GM21528 (cell line): ENCODE measurements around the gene GPRC5B.

Experiments used
- ATAC-seq: cut with Tn5 transposase; IDR thresholded peaks from one replicate; pipeline ENCODE4 v1.9.1; 2021; ENCODE audit warnings: mild to moderate bottlenecking, moderate library complexity; ENCODE audit not compliant: unreplicated experiment, low FRiP score

The GPRC5B gene

GRCh38 chr16:19884611-19885450 is at the start of gene GPRC5B:
Gene GPRC5B, minus strand, starts transcription at chr16:19884848. Its CDS starts 12,003 bp downstream, at chr16:19872845.
- no peak for ATAC-seq

DNA sequence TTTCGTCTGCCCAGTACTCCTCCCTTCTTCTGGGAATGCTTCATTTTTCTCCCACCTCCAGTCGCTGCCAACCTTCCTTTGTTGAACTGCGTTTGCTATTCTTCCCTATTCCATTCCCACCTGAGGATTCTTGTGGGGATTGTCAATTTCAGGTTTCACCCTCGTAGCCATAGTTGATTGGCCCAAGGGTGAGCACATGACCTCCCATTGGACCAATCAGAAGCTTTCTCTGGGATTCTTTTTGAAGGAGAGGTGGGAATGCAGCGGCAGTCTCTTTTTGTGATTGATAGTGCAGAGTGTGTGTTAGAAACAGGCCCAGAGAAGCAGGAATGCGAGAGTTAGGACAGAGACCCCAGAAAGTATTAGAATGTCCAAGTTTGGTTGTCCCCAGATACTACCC is 49.1 kb upstream of the GPRC5B start:
- ATAC-seq = no peak

GRCh38 chr16:19929062-19929511 is 44.4 kb upstream of the GPRC5B start:
- ATAC-seq = no peak

- ATAC-seq = no peak
Measured at GRCh38 chr16:19928432-19928831, 43.8 kb upstream of the GPRC5B start.

- no peak for ATAC-seq
Measured at GRCh38 chr16:19926449-19927390, 42.1 kb upstream of the GPRC5B start.

- ATAC-seq = no peak
Measured at GRCh38 chr16:19923396-19923795, 38.7 kb upstream of the GPRC5B start.

DNA sequence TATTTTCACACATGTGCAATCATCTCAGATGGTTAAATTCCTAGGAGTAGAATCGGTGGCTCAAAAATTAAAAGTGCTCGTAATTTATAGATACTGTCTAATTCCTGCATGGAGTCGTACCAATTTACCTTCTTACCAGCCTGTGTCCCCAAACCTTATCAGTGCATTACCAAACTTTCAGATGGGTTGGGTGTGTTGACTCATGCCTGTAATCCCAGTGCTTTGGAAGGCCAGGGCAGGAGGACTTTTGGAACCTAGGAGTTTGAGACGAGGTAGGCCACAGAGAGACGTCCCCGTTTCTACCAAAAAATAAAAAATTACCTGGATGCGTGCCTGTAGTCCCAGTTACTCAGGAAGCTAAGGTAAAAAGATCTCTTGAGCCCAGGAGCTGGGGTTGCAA is 34.5 kb upstream of the GPRC5B start:
- no peak for ATAC-seq

DNA sequence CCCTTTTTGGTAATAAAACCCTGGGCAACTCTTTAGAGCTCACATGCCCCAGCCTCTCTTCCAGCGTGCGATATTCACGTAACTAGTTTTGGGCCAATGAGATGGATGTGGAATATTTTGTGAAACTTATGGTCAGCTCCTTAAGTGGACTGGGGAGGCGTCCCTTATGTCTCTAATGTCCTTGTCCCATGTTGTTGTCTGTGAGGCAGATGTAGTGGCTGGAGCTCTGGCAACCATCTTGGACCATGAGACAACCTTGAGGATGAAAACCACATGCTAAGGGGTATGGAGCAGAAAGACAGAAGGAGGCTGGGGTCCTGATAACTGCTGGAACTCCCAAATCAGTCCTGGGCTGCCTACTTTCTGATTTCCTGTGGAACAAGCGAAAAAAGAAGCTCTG is 31.4 kb upstream of the GPRC5B start:
- ATAC-seq = no peak

GRCh38 chr16:19914877-19915276 is 30.2 kb upstream of the GPRC5B start:
- no peak for ATAC-seq

DNA sequence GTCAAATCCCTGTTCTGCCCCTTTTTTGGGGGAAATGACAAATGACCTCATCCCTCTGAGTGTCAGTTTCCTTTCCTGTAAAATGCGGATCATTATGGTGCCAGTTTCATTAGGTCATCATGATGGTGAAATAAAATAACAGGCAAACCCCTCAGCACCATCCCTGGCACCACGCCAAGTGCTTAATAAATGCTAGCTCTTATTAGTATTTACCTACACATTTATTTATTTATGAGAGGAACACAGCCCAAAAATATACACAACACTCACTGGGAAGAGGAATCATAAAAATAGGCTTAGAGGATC is 28.6 kb upstream of the GPRC5B start:
- ATAC-seq = no peak

- ATAC-seq = no peak
Measured at GRCh38 chr16:19912455-19913339, 28.0 kb upstream of the GPRC5B start.

GRCh38 chr16:19911747-19912454 is 27.3 kb upstream of the GPRC5B start:
- ATAC-seq = no peak

GRCh38 chr16:19911204-19911603 is 26.6 kb upstream of the GPRC5B start:
- no peak for ATAC-seq

- ATAC-seq = no peak
Measured at GRCh38 chr16:19909750-19910322, 25.2 kb upstream of the GPRC5B start.

DNA sequence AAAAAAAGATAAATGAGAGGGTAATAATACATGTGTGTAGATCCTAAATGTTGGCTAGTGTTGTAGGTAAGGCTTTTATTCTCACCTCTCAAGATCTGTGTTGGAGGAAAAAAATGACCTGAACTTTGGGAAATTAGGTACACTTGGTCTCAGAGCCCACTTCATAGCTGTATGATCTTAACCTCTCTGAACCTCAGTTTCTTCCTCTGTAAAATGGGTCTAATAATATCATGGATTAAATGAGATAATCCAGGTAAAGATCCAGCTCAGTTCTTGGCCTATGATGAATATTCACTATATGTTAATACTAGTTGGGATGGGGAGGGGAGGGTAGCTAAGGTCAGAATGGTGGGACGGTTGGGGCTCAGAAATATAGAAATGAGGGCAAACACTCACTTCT is 24.3 kb upstream of the GPRC5B start:
- ATAC-seq = no peak

- ATAC-seq = no peak
Measured at GRCh38 chr16:19907161-19907992, 22.7 kb upstream of the GPRC5B start.

DNA sequence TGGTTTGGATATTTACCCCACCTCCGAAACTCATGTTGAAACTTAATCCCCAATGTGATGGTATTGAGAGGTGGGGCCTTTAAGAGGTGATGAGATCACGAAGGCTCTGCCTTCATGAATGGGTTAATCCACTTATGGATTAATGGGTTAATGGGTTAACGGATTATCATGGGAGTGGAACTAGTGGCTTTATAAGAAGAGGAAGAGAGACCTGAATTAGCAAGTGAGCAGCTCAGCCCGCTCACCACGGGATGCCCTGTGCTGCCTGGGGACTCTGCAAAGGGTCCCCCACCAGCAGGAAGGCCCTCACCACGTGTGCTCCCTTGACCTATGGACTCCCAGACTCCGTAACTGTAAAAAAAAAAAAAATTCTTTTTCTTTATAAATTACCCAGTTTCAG is 16.5 kb upstream of the GPRC5B start:
- no peak for ATAC-seq

DNA sequence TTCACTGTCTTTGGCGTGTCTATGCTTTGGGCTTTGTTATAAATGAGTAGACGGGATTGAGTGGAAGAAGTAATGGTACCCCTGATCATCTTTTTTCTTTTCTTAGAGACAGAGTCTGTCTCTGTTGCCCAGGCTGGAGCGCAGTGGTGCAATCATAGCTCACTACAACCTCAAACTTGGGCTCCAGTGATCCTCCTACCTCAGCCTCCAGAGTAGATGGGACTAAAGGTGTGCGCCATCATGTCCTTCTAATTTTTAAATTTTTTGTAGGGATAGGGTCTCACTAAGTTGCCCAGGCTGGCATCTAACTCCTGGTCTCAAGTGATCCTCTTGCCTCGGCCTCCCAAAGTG is 14.9 kb upstream of the GPRC5B start:
- no peak for ATAC-seq
